HG03196 (cell line): ENCODE measurements around the gene PTCH1.
A peak's percentile ranks its signal among the peaks of the same experiment; 100 is the strongest.

Source experiments
- ATAC-seq: cut with Tn5 transposase; IDR thresholded peaks from one replicate; pipeline ENCODE4 v1.9.1; 2021; ENCODE audit not compliant: unreplicated experiment

PTCH1 gene

DNA sequence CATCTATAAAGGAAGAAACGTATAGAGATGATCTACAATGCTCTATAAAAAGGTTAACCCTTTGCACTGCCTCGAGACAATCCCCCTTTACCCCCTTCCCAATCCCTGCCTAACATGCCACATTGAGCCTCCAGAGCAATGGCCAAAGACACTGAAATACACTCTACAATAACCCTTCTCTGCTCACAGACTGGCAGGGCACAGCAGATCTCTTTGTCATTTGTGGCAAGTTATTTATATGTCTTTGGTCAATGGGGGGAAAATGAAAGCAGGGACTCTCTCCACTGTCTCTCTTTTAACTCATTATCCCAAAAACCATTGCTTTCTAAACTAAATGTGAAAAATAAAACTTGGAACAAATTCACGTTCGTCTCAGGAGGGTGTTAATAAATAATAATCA, 51.7 kb downstream of the PTCH1 start:
- ATAC-seq: no peak

DNA sequence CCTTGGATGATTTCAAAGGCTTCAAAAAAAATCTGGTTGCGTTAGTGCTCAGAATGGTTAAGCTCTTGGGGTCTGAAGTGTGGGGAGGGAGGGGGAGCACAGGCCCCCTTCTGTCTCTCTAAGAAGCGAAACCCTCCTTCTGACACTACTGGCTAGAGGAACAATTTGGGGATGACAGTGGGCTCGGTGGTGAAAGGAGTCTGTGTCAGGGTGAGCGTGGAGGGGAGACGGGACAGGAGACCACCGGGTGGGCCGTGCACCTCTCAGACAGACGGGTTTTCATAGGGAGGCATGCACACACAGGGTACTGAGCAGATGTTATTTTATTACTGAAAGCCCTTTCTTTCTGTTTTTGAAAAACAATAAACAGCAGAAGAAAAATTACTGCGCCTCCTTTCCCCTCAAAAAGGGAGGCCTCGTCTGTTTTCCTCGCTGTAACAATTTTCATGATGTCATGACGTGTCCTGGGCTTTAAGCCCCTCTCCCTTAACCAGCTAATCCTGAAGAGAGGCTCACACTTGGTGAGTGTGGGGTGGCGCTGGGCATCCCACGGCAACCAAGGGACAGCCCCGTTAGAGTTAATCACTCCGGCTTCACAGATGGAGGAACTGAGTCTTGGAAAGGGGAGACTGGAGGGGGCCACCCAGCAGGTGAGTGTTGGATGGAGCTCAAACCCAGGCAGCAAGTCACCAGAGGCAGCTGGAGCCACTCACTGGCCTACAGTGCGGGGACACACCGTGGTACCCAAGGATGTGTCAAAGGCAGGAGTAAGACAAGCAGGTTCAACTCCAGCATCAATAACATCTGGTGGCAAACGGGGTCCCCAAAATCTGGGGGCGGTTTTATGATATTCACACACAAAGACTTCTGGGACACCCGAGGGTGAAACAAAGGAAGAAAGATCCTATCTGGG, 53.4 kb downstream of the PTCH1 start:
- no peak for ATAC-seq

DNA sequence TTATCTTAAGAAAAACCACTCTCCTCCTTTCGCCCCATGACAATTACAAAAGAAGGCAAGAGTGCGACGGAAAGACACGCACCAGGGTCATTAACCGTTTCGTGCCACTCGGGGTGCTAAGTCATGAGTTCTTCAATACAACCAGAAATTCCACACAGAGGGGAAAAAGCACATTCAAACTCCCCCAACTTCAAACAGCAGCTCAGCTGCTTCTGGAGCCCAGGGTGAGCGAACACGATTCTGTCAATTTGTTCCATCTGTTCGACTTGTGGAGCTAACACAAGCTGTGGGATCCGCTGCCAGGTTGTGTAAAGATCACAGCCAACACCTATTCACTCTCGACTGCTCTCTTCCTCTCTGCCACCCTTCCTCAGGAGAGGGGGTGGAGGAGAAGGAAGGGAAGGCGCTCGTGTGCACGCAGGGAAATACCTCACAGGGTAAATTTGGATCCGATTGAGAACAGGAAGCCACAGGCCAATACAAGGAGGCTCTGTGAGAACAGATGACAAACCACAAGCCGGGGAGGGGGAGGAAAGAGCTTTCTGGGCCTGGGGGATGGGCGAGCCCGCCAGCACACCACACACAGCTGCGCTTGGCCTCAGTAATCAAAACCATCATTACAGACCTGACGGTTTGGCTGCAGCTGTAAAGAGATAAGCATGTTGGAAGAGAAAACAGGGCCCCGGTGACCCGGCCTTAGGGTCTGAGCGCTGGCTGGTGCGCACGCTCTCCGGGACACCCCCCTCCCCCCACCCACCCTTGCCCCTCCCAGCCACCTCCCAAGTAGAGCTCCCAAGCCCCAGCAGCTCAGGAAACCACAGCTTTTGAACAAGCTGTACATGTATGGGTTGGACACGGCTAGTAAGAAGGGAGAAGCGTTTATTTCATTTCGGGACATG, 54.3 kb downstream of the PTCH1 start:
- peak; percentile 93 for ATAC-seq

DNA sequence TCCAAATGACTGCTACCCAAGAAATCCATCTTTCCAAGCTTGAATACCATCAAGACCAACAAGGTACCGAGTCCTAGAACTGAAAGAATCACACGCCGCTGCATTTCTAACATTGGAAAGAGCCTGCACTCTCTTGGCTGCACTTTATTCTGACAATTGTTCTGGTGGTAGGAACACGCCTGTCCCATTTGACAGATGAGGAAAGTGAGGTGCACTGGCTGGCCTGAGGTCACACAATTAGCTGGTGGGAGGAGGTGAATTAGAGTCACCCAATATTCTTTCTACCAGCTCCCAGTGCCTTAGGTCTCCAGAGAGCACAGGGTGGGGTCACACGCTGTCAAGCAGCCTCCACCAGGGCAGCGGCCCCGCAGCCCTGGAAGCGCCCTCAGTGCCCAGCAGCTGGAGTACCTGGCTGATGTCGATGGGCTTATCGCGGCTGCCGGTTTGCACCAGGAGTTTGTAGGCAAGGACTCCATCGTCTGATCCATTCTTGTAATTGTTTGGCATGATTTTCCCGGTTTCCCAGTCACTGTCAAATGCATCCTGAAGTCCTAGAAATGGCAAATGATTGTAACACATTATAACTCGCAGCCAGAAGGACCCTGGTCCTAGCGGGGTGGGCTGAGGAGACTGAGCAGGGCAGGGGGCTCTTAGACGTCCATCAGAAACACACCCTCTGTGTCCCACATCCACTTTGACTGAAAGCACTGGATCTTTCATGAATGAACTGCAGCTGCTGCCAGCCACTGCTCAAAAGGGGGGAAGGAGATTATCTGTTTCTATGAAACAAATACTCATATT, 55.1 kb downstream of the PTCH1 start:
- no peak for ATAC-seq

DNA sequence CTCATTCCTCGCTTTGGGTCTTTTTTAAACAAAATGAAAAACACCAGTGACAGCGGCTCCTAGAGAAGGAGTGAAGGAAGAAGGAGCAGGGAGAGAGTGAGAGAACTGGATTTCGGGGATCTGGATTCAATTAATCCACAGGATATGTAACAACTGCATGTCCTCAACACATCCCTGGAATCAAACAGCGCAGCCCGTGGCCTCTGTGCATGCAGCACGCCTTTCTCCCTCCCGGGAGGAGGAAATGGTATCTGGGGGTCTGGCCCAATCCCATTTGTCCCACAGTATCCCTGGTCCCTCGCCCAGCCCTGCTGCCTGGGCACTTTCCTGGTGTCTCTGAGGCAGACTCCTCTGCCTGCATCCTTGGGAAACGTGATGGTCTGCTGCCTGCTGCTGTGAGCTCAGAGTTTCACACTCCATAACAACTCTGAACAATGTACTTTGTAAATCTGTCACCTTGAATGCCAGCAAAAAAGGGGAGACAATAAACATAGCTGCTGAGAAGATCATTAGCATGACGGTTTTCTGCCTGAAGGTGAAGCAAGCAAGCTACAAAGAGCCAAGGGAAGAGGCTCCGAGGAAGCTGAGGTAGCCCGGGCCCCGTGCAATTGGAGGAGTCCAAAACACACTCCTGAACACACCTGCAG, 56.1 kb downstream of the PTCH1 start:
- ATAC-seq: no peak

DNA sequence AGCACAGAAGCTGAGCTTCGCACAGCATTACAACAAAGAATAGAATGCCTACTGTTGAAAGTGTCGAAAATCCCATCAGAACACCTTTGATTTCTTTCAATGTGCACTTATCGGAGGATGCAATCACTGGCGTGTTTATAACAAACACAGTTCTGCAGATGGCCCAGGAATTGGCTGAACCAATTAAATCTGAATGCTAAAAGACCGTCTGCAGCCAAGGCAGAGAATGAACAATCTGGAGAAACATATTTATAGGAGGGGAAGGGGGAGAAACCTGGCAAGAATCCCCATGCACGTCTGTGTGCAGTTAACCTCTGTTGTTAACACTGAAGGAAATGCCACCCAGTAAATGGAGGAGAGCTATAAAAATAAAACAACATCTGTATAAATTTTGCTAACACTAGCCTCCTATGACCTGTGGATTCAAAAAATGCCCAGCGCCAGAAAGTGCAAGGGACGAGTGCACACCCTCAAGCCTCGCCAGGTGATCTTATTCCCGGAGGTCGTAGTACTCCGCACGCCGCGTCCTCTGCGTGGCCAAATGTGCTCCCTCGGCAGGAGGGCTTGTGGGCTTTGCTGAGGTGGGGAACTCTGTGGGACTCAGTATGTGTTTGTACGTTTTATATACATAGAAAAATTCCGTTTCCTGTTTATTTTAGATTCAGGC, 56.8 kb downstream of the PTCH1 start:
- no peak for ATAC-seq

DNA sequence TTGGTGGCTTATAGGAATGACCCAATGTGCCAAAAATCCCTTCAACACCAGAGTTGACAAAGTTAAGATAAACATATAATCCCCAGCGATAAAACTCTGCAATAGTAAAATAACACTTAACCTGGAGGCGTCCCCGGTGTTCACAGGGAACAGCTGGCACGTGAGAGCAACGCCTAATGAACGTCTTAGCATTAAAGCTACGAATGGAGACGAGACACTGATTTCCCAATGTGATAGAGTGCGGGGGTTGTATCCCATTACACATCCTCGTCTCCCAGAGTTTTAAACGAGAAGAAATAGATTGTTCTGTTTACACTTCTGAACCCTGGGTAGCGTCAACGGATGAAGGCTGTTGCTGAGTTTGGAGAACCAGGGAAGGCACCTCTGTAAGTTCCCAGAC, 57.6 kb downstream of the PTCH1 start:
- no peak for ATAC-seq

DNA sequence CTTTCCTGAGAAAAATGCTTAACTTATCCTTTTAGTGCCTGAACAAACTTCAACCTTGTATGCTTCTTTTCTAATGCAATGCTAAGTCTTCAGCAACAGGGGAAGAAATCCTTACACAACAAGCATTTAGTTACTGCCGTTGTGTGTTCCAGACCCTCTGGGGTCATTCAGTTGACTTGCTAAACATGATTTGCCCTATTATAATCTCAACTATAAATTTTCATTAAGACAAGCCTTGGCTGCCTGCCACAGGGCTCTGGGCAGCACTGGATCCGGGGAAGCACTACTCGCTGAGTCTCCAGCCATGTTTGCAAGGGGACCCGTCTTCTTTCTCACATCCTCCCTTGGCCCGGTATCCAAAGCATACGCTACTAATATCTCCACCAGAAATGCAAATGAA, 58.1 kb downstream of the PTCH1 start:
- ATAC-seq: no peak

DNA sequence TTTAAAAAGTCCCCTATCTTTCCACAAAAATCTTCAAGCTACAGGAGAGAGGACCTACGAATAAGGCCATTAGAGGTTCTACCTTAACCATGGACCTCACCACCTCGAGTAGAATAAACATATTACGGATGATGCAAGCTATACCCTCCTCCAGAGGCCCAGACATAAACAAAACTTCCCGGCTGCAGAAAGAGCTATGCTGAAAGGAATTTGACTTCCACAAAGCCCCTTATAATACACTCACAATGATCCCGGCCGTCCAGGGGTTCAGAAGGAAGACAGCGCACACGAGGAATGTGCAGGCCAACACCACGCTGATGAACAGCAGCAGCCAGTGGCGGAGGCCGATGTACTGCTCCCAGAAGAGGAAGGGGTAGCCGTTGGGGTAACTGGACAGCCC, 59.0 kb downstream of the PTCH1 start:
- no peak for ATAC-seq

DNA sequence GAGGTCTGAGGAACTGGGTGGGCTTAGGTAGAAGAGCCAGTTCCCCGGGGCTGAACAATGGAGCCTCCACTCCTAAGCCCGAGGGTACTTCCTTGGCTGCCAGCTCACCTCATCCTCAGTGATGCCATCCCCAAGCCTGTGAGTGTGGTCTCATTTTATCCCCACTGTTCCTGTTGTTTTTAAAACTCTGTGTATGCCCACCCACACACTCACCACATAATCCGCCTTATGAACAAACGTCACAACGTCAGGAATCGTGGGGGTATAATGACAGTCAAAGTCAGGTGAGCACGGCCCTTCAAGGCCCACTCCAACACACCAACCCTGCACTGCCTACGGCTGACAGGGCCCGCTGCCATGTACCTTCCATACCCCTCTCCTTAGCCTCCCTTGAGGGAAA, 61.1 kb downstream of the PTCH1 start:
- ATAC-seq: no peak

DNA sequence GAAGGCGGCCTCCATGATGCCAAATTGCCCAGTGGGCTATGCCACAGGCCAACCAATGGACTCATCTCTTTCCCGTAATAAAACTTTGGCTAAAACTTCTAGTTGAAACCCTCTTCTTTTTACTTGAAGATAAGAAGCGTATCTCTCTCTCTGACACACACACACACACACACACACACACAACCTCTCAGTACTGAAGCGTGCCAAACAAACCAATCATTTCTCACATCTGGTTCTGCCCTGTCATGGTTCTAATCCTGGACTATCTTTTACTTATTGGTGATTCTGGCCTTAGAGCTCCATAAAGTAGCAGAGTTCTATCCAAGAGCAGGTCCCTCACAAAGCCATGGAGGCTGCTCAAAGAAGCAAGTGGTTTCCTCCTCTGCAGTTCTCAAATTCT, 64.6 kb downstream of the PTCH1 start:
- no peak for ATAC-seq

DNA sequence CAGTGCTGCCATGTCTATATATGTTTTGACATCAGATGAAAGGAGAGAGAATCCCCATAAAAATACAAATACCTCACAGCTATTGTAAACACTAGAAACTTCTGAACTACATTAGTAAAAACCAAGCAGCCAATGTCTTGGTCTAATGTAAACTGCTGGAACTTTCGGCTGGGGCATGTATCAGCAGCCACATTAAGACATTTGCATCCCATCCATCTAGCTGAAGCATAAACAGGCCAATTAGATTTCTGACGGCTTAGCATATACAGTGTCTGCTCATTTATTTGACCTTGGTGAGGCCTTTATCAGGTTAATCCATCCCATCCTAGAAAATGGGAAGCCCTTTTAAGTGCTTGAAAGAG, 65.7 kb downstream of the PTCH1 start:
- no peak for ATAC-seq

DNA sequence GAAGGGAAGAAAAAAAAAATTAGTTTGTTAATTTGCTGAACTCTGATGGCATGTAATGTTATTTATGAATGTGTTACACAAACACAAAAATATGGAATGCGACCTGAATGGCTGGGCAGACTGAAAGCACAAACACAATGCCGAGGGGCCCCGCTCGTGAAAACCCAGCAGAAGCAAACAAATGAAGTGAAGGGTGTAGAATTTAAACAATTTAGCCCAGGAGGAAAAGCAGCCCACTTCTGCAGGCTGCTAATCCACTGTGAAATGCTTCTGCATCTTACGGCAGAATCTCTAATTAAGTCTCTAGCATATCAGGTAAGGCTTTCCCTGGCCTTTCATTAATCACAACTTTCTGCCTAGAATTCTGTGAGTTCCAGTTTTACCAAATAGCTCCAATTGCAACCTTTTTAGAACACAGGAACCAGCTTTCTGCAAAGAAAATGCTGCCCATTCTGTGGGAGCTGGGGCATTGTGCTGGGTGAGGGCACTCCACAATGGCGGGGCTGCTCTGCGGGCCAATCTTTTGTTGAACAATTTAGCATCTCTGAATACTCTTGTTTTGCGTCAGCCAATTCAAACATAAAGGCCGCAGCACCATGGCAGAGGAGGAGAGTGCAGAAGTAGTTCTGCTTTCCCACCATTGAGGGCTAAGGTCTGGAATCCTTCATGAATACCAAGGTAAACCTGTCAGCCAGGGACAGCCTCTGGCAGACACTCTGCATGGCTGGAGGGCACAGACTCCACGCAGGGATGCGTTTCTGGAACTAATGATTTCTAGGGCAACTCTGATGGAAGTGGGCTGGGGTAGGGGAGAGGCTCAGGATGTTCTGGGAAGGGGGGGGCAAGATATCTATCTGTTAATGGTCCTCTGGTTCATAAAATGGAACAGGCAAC, 66.4 kb downstream of the PTCH1 start:
- ATAC-seq: no peak

DNA sequence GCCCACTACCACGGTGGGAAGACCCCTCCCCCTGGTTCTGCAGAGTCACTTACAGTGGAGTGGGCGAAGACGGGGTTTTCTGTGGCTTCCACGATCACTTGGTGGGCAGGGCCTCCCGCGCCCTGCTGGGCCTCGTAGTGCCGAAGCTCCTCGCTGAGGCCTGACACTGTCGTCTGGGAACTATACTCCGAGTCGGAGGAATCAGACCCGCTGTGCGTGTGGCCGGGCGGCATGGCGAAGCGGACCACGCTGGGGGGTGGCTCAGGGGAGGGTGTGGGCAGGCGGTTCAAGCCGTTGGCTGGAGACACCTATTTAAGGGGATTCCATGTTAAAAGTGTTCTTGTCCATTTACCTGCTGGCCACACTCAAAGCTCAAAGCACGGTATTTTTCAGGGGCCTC, 67.8 kb downstream of the PTCH1 start:
- no peak for ATAC-seq

DNA sequence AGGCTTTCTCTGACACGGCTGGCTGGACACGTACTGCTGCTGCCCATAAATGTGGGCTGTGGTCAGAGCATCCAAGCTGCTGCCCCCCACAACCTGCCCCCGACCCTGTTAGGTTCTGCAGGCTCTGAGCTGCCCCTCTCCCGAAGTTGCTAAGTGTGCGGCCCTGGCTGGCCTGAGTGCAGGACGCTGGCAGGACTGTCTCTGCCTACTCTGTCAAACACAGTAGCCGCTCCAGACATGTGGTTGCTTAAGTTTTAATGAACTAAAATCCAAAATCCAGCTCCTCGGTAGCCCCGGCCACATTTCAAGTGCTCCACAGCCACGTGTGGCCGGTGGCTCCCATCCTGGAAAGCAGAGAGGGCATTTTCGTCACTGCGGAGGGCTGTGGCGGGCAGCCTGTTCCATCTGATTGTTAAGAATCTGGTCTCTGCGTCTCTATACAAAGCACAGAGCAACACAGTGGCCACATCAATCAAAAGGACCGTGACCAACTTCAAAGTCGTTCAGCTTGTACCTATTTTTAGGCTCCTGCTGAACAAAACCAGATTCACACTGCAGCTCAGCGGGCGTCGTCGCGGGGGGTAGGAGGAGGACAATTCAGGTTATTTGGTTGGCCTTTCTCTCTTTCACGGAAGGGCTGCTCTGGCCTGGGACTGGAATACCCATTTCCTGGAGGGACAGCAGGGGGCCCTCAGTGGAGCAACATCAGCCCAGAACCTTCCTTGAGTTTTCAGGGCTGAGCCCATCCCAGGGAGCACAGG, 68.9 kb downstream of the PTCH1 start:
- no peak for ATAC-seq

DNA sequence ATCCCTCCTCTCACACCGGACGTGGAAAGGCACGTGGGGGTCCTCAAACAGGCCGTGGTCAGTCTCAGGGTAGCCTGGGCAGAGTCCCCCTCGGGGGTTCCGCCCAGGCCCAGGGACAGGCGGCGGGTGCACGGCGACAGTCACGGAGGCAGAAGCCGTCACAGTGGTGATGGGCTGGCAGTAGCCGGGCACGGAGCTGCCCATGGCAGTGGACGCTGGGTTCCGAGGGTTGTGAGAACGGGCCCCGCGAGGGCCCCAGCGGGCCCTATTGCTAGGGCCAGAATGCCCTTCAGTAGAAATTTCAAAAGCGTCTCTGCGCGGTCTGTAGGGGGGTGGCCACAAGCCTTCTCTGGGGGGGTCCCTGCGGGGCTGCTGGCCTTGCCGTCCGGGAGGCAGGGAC, 69.8 kb downstream of the PTCH1 start:
- ATAC-seq: no peak

DNA sequence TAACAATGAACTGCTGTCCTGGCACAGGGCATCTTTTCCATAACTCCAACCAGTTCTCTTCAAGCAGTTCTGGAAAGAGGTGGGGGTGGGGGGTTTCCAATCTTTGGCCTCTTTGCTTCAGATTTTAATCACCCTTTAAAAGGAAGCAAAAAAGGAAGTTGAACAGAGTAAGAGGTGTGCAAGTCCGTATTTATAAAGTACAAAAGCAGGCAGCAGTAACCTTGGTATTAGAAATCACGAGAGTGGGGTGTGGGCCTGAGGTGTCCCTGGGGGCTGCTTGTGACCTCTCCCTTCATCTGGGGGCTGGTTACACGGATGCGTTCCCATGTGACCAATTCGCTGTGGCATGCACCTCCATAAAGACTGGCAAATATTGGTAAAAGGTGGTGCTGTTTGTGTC, 70.5 kb downstream of the PTCH1 start:
- no peak for ATAC-seq

DNA sequence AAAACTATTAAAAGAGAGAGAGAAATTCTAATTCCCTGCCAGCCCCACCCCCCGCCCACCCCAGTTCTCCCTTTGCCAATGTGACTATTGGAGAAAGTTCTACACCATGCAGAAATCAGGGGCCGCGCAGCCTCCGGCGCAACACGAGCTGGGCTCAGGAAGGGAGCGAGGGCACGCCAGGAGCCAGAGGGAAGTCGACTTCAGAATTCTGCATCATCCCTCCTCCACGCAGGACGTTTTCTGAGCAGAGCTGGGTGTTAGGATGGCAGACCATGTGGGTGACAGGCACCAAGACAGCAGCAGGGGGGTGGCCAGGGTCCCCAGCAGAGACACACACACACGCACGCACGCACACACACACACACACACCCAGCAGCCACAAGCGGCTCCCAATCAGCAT, 72.6 kb downstream of the PTCH1 start:
- no peak for ATAC-seq

DNA sequence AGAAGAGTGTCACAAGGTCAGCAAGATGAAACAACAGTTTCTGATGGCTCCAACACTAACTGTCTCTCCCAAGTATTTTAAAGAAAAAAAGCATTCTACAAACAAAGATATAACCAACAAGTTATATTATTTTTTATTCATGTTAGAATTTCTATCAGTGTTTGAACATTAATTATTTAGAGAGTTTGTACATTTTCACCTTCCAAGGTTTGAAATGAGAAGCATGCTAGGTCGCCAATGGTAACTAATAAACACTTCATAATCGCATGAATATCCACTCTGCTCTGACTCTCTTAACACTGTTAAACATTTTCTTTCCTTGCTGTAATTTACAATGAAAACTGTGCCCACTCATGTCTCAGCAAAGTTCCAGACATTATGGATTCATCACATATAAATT, 73.5 kb downstream of the PTCH1 start:
- no peak for ATAC-seq
